Peyer's patch (tissue), 4 donors: Measurements from ENCODE around the gene LENEP.

Source experiments
- POLR2A ChIP-seq, 2 donors: fragments of 450-650 bp; IDR thresholded peaks; one replicate each; pipeline ENCODE4 v1.5.1; 2017; ENCODE audit warnings: antibody characterized with exemption in 2 of 2, mild to moderate bottlenecking in 2 of 2, moderate library complexity in 2 of 2
- TF ChIP-seq, protein P1 (sequence below), 6 experiments: fragments of 450-650 bp in 4 of 6; fragments of 200-600 bp in 2 of 6; sonication (generic) in 1 of 6; IDR thresholded peaks; one replicate each; pipeline ENCODE4 v1.5.1; 2017 to 2019; ENCODE audit warnings: antibody characterized with exemption in 6 of 6, mild to moderate bottlenecking in 3 of 6, moderate library complexity in 1 of 6

- TF ChIP-seq, protein P1, sequence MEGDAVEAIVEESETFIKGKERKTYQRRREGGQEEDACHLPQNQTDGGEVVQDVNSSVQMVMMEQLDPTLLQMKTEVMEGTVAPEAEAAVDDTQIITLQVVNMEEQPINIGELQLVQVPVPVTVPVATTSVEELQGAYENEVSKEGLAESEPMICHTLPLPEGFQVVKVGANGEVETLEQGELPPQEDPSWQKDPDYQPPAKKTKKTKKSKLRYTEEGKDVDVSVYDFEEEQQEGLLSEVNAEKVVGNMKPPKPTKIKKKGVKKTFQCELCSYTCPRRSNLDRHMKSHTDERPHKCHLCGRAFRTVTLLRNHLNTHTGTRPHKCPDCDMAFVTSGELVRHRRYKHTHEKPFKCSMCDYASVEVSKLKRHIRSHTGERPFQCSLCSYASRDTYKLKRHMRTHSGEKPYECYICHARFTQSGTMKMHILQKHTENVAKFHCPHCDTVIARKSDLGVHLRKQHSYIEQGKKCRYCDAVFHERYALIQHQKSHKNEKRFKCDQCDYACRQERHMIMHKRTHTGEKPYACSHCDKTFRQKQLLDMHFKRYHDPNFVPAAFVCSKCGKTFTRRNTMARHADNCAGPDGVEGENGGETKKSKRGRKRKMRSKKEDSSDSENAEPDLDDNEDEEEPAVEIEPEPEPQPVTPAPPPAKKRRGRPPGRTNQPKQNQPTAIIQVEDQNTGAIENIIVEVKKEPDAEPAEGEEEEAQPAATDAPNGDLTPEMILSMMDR (IDR thresholded peaks at IDR 0.05) = no peak
- TF ChIP-seq POLR2A (IDR thresholded peaks at IDR 0.05) = peak in 1 of 2 donors; percentile 61
Observed at GRCh38 chr1:154971341-154971998, 21.9 kb upstream of the LENEP start.
